Measurements from ENCODE around the gene AGBL4. TPM values are rescaled to one million over a fixed set of nuclear protein-coding genes. Genes with fewer than 3 reads are reported as not detected.
A peak's percentile ranks its signal among the peaks of the same experiment; 100 is the strongest.

AGBL4 gene
- total and polyA plus RNA-seq, 9 of the 15 experiments (the other 6 are each of a cell fraction or from before 2014, with no cell fraction given), result 0.11 TPM; not detected in 7

DNA sequence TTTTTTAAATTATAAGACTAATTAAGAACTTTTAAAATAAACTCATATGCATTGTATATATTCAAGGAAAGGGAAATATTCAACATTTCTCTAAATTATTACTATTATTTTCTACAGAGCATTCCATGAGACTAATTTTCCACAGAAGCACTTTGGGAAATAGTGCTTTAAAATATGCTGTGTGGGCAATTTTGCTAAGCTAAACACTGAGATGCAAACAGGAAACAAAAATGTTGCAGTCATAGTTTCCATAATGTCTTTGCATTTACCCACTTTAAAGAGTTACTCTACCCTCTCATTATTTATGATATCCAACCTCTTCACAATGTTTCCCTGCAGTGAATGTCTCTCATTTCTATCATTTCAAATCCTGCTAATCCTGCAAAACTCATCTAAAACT is 977.4 kb downstream of the AGBL4 start (continued):
- TF ChIP-seq FOXM1 (IDR thresholded peaks at IDR 0.05; ENCODE audit: low read depth) (no peak), FOXM1 (CRISPR knock-in tag; IDR thresholded peaks at IDR 0.05; ENCODE audit: low read depth) (no peak), ZNF561 (CRISPR knock-in tag; conservative IDR thresholded peaks at IDR 0.05) (no peak), JUND (IDR thresholded peaks at IDR 0.05; ENCODE audit: borderline replicate concordance, low read depth, low read length) (no peak), JUND (tag; IDR thresholded peaks at IDR 0.05; ENCODE audit: borderline replicate concordance, low read depth, low read length) (no peak), ZNF445 (CRISPR knock-in tag; IDR thresholded peaks at IDR 0.05; ENCODE audit: low read depth) (no peak), TAL1 (IDR thresholded peaks at IDR 0.05) (no peak), C11orf30 (IDR thresholded peaks at IDR 0.05; ENCODE audit: low read depth) (0 out of 2 replicates have a peak, but pooled peaks have one; percentile 21), TAF15 (IDR thresholded peaks at IDR 0.05; ENCODE audit: low read depth, low read length) (no peak), MAFG (tag; conservative IDR thresholded peaks at IDR 0.05) (peak; percentile 50; the same call in 1 of the 2 replicates), E2F3 (CRISPR knock-in tag; IDR thresholded peaks at IDR 0.05) (no peak), XRCC5 (IDR thresholded peaks at IDR 0.05; ENCODE audit: low read depth, low read length) (no peak), CAMTA2 (CRISPR knock-in tag; conservative IDR thresholded peaks at IDR 0.05) (no peak), STAG1 (CRISPR knock-in tag; IDR thresholded peaks at IDR 0.05; ENCODE audit: borderline replicate concordance) (no peak), SMARCB1 (IDR thresholded peaks at IDR 0.05; ENCODE audit: insufficient read length, low read depth) (no peak), ZNF316 (IDR thresholded peaks at IDR 0.05) (peak; percentile 44; the same call in 1 of the 2 replicates), MAFF (IDR thresholded peaks at IDR 0.05; ENCODE audit: low read length) (peak; percentile 58), GTF2A2 (tag; IDR thresholded peaks at IDR 0.05) (no peak), ZSCAN32 (CRISPR knock-in tag; IDR thresholded peaks at IDR 0.05) (no peak), THRAP3 (IDR thresholded peaks at IDR 0.05; ENCODE audit: borderline replicate concordance) (no peak)
- TF ChIP-seq, protein P1, sequence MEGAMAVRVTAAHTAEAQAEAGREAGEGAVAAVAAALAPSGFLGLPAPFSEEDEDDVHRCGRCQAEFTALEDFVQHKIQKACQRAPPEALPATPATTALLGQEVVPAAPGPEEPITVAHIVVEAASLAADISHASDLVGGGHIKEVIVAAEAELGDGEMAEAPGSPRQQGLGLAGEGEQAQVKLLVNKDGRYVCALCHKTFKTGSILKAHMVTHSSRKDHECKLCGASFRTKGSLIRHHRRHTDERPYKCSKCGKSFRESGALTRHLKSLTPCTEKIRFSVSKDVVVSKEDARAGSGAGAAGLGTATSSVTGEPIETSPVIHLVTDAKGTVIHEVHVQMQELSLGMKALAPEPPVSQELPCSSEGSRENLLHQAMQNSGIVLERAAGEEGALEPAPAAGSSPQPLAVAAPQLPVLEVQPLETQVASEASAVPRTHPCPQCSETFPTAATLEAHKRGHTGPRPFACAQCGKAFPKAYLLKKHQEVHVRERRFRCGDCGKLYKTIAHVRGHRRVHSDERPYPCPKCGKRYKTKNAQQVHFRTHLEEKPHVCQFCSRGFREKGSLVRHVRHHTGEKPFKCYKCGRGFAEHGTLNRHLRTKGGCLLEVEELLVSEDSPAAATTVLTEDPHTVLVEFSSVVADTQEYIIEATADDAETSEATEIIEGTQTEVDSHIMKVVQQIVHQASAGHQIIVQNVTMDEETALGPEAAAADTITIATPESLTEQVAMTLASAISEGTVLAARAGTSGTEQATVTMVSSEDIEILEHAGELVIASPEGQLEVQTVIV (CRISPR knock-in tag; IDR thresholded peaks at IDR 0.05; ENCODE audit: borderline replicate concordance), result no peak
